ENCODE results near the gene PGGHG.

DNA sequence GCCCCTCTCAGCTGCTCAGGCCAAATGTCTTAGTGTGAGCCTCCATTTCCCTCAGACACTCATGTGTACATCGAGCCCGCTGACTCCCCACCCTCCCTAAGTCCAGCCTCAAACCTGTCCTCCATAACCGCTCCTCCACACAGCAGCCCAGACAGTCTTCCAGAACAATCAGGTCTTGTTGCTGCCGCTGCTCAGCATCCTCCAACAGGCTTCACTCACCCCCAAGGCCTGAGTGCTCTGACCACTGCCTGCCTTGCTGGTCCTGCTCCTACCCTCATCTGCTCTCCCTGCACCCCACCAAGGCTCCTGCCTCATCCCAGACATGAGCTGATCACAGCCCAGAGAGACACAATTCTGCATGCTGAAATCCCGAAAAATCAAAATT lies 35.0 kb upstream of the PGGHG start:
- TF ChIP-seq POLR2A (IDR thresholded peaks at IDR 0.05) (no peak), CTCF (IDR thresholded peaks at IDR 0.05) (no peak)
